Measurements from ENCODE around the gene GPR132.

DNA sequence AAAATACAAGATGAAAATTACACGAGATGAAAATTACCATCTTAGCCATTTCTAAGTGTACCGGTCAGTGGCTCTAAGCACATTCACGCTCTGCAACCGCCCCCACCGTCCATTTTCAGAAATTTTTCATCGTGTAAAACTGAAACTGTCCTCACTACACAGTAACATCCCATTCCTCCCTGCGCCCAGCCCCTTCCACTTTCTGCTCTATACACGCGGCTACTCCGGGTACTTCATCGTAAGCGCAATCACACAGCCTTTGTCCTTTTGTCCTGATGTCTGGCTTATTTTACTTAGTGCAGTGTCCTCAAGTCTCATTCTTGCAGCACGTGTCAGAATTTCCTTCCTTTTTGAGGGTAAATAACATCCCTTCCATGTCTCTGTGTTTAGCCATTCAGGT, 3.6 kb upstream of the GPR132 start:
- TF ChIP-seq CTCF (IDR thresholded peaks at IDR 0.05; ENCODE audit: extremely low read depth in 1 of 2, insufficient read depth in 1 of 2, low read depth in 1 of 2, low read length in 2 of 2), result no peak
- TF ChIP-seq POLR2A (IDR thresholded peaks at IDR 0.05; ENCODE audit: low read depth, low read length), result no peak
- TF ChIP-seq POLR2AphosphoS5 (IDR thresholded peaks at IDR 0.05; ENCODE audit: insufficient read depth, low read depth, low read length), result no peak
- no peak for TF ChIP-seq MYC (IDR thresholded peaks at IDR 0.05; ENCODE audit: low read depth, low read length)
